Activated CD8-positive, alpha-beta memory T cell treated with anti-CD3 and anti-CD28 coated beads for 4 hours (primary cell): ENCODE results near the gene MORN4.
"Not testable (repeated sequence)": the region's sequence is repeated elsewhere in the genome, so short reads cannot be mapped to it uniquely, and the experiment has no call there.

Source experiments
- DNase-seq, 2 donors: peaks; one replicate each; pipeline ENCODE4 v3.0.0-alpha.2; 2020; ENCODE audit warnings: low read depth in 2 of 2

MORN4 gene

GRCh38 chr10:97597778-97598177 lies 35.5 kb downstream of the MORN4 start:
- no peak for DNase-seq

- no peak for DNase-seq
Measured at GRCh38 chr10:97596101-97597082, 36.9 kb downstream of the MORN4 start.

- no peak for DNase-seq
Measured at GRCh38 chr10:97593421-97593820, 39.9 kb downstream of the MORN4 start.

- no peak for DNase-seq
Measured at GRCh38 chr10:97590748-97591495, 42.4 kb downstream of the MORN4 start.

GRCh38 chr10:97590082-97590747 lies 43.1 kb downstream of the MORN4 start:
- no peak for DNase-seq

GRCh38 chr10:97589479-97589878 lies 43.8 kb downstream of the MORN4 start, which contains the start of gene C10orf62:
TSS of gene C10orf62 (plus strand) at chr10:97589721. CDS start at chr10:97589898, 177 bp downstream.
- DNase-seq: no peak

- DNase-seq: no peak
Measured at GRCh38 chr10:97587183-97587582, 46.1 kb downstream of the MORN4 start.

- no peak for DNase-seq
Measured at GRCh38 chr10:97585439-97585811, 47.9 kb downstream of the MORN4 start.

GRCh38 chr10:97584798-97585438 lies 48.4 kb downstream of the MORN4 start:
- no peak for DNase-seq

GRCh38 chr10:97584060-97584797 lies 49.1 kb downstream of the MORN4 start, which contains the start of gene HOGA1:
TSS of gene HOGA1 (plus strand) at chr10:97584389. CDS start at chr10:97584704, 315 bp downstream.
- no peak for DNase-seq

- no peak for DNase-seq
Measured at GRCh38 chr10:97583476-97583875, 49.8 kb downstream of the MORN4 start.

- no peak for DNase-seq
Measured at GRCh38 chr10:97582169-97582568, 51.1 kb downstream of the MORN4 start.

- DNase-seq: no peak
Measured at GRCh38 chr10:97580421-97581367, 52.6 kb downstream of the MORN4 start.

GRCh38 chr10:97578171-97578844 lies 55.0 kb downstream of the MORN4 start:
- DNase-seq: no peak

GRCh38 chr10:97577701-97578100 lies 55.6 kb downstream of the MORN4 start:
- DNase-seq: no peak

GRCh38 chr10:97576487-97576886 lies 56.8 kb downstream of the MORN4 start:
- not testable (repeated sequence) for DNase-seq

- no peak for DNase-seq
Measured at GRCh38 chr10:97575127-97575668, 58.1 kb downstream of the MORN4 start.

GRCh38 chr10:97574374-97575126 lies 58.8 kb downstream of the MORN4 start:
- no peak for DNase-seq
